GM21367 (cell line): ENCODE measurements around the gene GLO1.

Experiments used
- ATAC-seq: cut with Tn5 transposase; IDR thresholded peaks from one replicate; pipeline ENCODE4 v1.9.1; 2021; ENCODE audit not compliant: unreplicated experiment

The GLO1 gene

DNA sequence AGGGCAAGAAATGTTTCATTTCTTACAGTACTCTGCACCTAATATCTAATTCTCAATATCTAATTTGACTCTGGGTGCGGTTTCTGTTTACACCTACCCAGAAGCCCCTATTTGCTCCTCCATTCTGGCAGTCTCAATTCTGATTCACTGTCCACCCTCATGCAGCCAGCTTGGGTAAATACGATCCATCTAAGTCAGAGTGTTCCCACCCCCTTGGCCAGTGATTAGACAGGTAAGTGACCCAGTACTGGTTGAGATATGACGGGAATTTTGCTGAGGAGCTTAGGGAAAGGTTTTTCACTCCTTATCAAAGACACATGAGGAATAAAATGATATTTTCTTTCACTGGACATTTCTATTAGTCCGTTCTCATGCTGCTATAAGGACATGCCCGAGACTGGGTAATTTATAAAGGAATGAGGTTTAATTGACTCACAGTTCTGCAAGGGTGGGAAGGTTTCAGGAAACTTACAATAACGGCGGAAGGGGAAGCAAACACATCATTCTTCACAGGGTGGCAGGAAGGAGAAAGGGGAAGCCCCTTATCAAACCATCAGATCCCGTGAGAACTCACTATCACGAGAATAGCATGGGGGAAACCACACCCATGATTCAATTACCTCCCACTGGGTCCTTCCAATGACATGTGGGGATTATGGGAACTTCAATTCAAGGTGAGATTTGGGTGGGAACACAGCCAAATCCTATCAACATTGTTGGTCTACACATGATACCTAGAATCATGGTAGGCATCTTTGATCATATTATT, 29.4 kb downstream of the GLO1 start:
- ATAC-seq, result no peak

DNA sequence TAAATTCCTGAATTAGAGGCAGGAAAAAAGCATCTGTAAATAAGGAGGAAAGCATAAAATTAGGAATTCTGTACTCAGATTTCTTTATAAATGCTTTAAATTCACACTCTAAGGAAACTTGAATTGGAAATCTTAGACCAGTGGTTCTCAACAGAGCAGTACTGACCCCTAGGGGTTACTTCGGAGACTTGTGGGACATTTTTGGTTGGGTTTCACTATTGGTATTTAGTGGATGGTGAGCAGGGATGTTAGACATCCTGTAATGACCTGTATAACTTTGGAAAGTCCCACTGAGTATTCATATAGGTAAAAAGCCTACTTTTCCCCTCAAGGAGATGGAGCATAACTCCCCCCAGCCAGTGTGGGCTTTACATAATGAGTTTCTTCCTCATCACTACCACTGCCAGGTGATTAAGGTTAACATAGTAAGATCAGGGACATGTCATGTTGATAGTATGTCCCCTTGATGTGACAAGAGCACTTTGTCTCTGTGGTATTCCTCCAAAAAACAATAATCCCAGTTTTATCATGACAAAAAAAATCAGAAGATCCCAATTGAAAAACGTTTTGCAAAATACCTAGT, 31.0 kb downstream of the GLO1 start:
- peak; percentile 71 for ATAC-seq

DNA sequence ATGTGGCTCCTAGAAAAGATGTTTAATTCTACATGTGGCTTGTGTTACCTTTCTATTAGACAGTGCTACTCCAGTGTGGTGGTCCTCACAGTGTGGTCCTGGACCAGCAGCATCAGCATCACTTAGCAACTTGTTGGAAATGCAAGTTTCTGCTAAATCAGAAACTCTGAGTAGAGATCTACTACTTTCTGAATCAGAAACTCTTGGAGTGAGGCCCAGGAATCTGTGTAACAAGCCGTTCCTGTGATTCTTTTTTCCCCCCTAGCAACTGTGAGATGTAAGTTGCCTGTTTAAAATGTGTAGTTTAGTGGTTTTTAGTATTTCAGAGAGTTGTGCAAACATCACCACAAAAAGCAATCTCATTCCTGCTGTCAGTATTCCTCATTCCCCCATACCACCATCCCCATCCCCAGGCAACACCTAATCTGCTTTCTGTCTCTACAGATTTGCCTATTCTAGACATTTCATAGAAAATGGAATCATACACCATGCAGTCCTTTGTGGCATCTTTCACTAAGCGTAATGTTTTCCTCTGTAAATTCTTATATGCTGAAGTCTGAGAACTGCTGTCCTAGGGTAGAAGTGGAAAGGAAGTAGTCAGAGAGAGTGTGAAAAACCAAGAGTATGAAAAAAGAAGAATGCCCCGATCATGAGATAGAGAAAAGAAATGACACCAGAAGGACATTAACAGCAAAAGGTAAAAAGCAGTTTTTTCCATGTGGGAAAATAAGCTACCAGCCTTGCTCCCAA, 44.4 kb downstream of the GLO1 start:
- no peak for ATAC-seq

DNA sequence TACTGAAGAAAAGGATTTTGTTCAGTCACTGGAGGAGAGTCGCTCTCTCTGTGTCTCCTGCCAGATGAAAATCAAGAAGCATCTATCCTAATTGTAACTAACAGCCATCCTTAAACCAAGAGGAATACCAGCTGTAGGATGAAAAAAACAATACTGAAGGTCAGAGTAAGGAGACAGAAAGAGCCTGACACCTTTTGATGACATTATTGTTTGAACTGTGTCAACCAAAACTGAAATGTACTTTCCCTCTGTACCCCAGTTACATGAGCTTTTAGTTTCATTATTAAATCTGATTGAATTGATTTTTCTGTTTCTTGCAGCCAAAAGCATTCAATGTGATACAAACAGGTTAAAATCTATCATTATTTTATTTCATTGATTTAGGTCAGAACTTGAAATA, 46.0 kb downstream of the GLO1 start:
- no peak for ATAC-seq

DNA sequence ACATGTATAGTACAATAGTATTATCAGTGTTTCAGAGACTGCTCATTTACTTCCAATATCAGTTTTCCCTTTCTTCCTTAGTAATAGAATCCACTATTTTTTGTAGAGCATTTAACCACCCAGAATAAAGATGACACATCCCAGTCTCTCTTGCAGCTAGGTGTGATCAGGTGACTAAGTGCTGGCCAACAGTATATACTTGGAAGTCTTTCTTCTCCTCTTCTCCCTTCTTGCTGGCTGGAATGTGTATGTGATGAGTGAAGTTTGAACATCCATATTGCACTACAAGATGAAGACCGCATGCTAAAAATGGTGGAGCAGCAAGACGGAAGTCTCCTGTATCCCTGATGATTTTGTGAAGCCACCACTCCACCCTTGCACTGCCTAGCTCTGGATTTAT, 48.7 kb downstream of the GLO1 start:
- ATAC-seq, result no peak

DNA sequence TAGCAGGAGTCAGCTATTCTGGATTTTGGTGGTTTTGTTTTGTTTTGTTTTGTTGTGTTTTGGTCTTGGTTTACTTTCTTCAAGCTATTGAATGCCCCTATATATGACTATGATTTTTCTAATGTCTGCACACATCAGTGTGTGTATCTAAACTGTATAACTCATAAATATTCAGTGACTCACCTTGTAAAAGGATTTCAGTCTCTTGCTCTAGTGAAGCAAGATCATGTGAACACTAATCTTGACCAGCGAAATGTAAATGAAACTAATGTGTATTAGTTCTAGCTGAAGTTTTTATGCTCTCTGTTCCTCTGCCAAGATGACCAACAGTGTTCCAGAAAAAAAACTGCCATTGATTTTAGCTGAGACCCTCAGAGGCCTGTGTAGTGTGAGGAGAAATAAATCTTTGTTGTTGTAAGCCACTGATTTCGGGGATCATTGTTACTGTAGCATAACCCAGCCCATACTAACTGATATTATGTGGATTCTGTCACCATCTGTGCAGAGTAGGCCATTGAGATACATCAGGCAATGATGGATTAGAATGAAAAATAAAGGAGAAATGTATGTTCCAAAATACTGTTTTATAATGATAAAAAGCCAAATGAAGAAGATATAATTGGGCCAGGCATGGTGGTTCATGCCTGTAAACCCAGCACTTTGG, 51.7 kb downstream of the GLO1 start:
- no peak for ATAC-seq

DNA sequence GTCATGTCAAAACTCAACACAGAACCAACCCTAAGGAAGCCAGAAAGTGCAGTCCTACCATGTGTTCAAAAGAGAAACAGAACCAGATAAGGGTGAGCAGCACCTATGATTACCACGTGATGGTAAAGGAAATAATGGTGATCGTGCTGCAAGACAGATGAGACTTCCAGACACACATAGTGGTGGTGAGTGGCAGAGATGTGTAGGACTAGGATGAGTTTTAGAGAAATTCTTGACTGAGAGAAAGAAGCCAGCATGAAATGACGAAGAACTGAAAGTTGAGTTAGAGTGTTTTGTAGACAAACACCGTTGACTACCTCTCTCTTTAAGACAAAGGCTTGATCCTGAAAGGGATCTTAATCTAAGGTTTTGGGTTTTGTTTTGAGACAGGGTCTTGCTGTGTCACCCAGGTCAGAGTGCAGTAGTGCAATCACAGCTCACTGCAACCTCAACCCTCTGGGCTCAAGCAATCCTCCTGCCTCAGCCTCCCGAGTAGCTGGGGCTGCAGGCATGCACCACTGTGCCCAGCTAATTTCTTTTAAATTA, 52.7 kb downstream of the GLO1 start:
- ATAC-seq, result no peak

DNA sequence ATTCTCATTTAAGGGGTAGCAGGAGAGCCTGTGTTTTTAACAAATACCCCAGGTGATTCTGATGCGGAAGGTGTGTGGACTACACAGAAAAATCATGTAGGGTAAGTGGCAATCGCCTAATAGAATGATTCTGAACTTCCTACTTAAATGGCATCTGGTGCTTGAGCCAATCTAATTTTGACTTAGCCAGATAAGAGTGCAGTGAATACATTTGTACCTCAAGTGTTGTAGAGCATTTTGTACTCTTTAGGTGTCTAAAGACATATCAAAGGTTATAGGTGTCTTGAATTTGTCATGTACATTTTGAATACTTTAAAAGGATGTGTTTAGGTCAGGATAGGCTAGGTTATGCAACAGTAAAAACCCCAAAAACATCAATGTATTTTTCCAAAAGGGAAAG, 53.2 kb downstream of the GLO1 start:
- no peak for ATAC-seq

DNA sequence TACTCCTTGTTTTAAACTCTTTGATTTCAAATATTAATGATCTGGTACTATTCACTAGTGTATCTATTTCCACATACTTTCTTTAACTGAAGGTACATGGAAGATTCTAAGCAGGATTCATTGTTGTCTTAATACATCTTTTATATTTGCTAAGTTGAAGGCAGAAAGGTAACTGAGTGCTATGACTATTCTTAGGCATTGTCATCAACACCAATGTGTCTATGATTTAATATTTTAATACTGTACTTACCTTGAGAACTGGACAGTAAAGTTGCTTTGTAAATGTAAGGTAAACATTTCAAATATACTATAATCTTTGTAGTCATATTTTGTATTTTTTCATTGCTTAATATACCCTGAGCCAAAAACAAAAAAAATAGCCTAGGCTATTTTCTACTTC, 54.3 kb downstream of the GLO1 start:
- no peak for ATAC-seq

DNA sequence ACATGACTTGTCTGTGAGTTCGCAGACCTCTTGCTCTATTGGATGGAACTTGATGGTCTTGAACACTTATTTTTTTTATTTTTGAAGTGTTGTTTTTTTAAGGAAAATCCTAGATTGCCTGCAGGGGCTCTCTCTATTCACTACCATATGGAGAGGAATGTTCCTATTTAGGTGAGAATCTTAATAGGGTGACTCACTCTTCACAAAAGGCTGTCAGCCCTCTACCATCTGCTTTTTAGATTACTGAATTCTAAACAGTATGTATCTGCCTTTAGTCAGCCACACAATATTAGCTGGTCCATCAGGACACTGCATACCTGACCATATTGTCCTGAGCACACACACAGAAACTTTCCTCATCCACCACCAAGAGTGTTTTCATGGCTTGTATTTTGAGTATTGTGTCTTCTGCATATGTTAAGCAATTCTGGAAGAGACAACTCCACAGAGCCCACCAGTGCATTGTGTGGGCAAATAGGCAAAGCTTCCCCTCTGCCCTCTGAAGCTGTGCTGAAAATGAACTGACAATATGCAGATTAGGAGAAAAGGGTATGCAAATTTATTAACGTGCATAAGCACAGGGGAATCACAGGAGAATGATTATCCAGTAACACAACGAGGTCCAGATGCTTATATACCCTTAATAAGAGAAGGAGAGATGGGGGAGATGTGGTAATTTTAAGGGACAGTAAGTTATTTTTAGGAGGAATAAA, 56.6 kb downstream of the GLO1 start:
- no peak for ATAC-seq

DNA sequence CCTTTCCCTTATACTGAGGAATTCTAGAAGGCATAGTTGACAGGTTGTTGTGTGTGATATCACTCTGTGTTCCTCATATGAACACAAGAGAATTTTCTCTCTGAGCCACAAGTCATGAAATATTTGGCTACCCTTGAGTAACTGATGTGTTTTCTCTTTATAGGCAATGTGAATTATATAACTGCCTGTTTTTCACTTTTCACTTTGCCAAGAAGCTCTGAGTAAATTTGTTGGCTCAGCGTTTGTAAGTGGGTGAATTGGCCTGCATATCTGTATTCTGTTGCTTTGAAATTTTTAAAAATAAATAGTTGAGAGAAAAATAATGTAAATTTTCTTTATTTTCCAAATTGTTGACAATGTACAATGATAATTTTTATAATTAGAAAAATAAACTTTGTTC, 58.0 kb downstream of the GLO1 start:
- no peak for ATAC-seq

DNA sequence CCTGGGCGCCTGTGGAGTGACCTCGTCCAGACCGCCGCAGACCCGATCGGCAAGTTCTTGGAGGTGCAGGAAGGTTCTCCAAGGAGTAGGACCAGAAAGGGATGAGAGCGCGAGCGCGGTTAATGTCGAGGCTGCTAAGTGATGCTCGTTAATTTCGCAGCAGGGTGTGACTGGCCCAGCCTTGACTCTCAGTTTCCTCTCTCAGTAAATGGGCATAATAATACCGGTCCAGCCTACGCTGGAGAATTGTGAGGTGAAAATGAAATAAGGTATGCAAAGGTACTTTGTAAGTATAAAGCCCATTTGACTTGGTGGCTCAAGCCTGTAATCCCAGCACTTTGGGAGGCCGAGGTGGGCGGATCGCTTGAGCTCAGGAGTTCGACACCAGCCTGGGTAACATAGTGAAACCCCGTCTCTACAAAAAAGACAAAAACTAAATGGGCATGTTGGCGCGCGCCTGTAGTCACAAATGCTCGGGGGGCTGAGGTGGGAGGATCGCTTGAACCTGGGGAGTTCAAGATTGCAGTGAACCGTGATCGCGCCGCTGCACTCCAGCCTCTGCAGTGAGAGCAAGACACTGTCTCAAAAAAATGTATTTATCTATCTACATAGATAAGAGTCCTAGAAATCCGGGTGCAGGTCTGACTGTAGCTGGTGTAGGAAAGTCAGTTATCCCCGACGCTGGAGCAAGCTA, 62.6 kb downstream of the GLO1 start:
- no peak for ATAC-seq

DNA sequence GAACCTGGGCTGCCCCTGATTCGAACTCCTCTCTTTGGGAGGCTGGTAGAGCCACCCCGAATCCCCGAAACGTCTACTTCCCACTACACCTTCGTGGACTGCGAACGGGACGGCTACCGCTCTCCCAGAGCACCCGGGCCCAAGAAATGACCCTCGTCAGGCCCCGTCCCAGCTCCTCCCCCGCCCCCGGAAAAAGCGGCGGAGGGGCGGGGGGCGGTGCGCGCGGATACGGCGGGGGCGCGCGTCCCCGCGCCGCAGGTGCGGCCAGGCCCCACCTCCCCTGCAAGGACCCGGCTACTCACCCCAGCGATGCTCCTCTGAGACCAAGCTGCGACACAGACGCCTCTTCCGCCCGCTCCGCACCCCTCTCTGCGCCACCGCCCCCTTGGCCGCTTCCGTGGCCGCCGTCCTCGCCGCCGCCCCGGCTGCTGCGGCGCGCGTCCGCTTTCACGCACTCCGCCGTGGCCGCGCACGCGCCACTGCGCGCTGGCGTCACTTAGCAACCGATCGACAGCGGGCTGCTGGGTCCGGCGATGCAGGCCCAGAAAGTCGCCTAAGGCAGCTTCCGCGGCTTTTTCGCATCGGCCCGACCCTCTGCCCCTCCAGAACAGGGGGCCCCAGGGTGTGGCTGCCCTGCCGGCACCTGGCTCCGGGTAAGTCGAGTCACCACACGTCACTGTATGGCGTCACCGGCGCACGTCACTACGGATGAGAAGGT, 63.3 kb downstream of the GLO1 start, which contains the start of gene BTBD9:
Gene BTBD9 (minus strand): TSS at position 432 of the 718 bp plus-strand sequence.
- ATAC-seq, result peak; percentile 58

DNA sequence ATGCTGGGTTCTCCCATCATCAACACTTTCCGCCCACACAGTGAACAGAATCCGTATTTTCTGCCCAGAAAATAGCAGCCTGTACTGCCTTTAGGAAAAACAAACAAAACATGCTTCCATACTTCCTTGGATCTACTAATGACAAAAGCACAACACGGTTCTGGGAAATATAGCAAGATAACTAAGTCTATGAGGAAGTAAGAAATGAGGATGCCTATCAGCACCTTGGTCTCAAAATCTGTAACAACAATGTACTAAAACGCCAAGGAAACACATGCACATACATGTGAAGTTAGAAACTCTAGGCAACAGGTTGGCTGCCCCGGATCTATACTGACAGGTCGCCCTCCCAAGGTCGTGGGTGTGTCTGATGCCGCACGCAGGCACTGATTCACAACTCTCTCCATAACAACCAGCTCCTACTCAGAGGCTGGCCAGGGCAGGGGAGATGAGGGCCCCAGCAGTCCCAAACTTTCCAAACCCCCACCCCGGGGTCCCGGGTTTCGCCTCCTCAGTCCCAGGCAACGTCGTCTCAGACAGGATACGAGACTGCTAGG, 63.9 kb downstream of the GLO1 start:
- peak; percentile 33 for ATAC-seq

DNA sequence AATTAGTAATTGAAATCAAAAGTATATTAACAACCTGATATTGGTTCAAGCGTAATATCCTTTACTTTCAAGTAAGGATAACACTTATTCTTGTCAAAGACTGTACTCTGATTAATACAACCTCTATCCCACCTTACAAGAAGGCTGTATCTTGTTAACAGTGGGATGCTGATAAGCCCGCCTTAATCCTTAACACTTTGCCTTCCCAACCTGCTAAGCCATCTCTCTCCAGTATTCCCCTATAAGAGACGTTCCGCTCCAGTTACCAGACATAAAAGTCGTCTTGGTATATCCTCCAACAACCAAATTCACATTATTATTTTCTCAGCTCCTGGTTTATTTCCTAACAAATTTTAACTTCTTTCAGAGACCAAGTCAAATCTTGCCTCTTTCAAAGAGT, 65.2 kb downstream of the GLO1 start:
- no peak for ATAC-seq

DNA sequence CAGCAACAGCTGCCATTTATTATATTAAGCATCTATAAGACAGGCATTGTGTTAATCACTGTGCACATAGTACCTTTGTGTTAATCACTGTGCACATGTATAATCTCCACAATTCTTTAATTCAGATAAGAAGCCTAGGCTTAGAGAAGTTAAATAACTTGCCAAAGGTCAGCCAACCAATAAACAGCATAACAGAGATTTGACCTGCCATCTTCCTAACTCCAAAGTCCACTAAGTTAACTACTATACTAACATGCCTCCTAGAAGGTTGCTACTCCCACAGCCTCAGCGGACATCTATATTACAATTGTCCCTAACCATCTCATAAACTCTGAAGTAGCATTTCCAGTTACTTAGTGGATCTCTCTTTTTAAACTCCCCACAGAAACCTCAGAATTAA, 66.9 kb downstream of the GLO1 start:
- ATAC-seq, result no peak

DNA sequence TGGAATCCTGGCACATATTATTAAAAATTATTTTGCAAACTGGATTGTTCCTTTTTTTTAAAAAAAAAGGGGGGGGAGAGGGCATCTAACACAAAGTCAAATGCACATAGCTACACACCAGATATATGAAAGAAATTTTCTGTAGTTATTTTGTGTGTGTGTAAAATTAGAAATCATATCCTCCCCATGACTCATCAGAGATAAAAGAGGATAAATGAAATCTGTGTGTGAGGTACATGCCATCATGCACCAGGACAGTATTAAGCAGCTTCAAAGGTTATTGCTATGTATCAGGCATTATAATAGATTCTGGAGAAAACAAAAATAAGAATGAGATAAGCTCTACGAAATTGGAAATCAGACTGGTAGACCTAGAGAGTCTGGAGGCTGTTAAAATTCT, 68.4 kb downstream of the GLO1 start:
- ATAC-seq, result no peak

DNA sequence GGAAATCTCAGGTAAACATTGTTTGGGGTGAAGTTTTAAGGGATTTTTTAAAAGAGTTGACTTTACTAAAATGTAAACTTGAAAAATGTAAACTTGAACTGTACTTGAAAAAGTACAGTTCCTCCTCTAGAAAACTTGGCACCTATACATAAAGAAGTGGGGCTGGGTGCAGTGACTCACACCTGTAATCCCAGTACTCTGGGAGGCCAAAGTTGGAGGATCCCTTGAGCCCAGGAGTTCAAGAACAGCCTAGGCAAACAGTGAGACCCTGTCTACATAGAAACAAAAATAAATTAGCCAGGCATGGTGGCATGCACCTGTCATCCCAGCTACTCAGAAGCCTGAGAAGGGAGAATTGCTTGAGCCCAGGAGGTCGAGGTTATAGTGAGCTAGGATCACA, 70.5 kb downstream of the GLO1 start:
- ATAC-seq, result no peak

DNA sequence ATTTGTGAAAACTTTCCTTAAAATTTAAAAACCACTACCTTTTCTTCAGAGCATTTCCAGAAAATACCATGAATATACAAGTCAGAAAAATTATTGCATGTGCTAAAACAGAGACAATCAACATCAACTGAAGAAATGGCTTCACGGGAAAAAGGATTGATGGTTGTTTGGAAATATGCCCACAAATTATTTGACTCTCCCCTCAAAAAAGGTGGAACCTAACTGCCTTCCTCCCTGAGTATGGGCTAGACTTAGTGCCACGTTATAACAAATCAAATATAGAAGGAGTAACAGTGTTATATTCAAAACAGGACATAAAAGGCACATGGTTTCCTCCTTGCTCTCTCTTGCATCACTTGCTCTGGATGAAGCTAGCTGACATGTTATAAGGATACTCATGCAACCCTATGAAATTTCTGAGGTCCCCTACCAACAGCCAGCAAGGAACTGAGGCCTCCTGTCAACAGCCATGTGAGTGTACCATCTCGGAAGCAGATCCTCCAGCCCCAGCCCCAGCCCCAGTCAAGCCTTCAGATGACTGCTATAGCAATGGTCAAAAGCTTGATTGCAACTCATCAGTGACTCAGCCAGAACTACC, 71.7 kb downstream of the GLO1 start:
- no peak for ATAC-seq
